Activated CD8-positive, alpha-beta memory T cell treated with anti-CD3 and anti-CD28 coated beads for 24 hours (primary cell): ENCODE measurements around the gene CCDC102B.
"Not testable (repeated sequence)": the region's sequence is repeated elsewhere in the genome, so short reads cannot be mapped to it uniquely, and the experiment has no call there.

Experiments
- DNase-seq: peaks from one replicate; pipeline ENCODE4 v3.0.0-alpha.2; 2020

The CCDC102B gene

GRCh38 chr18:68985172-68985820 is 187.4 kb downstream of the CCDC102B start:
- DNase-seq: no peak

GRCh38 chr18:68991286-68991685 is 193.4 kb downstream of the CCDC102B start:
- no peak for DNase-seq

DNA sequence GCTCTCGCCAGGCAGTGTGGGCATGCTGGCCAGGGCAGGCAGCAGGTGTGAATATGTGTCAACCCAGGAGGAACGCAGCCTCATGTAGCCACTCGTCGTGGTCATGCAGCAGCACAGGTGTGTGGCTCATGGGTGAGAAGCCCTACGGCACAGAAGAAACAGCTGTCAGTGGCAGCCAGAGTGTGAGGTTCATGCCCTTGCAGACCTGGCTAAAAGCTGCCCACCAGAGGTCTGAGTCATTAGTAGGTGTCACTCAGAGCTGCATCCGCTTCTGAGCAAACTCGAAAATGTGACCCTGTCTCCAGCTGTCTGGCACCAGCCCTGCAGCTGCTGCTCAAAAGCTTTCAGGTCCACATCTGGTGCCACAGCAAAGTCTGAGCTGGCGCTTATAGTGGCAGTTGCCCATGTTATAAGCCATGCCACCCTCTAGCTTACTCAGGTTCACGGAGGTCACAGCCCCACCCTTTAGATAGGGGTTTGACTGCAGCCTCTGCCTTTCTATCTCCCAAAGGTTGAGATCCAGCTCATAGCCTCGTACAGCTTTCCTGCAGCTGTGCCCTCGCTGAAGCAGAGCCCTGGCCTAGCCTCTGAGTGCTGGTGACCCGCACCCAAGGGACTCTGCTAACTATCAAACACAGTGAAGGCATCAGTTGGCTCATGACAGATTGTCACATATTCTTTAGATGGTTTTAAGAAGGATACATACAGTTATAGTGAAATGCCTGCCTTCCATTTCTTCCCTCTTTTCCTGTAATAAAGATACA is 195.0 kb downstream of the CCDC102B start:
- no peak for DNase-seq

DNA sequence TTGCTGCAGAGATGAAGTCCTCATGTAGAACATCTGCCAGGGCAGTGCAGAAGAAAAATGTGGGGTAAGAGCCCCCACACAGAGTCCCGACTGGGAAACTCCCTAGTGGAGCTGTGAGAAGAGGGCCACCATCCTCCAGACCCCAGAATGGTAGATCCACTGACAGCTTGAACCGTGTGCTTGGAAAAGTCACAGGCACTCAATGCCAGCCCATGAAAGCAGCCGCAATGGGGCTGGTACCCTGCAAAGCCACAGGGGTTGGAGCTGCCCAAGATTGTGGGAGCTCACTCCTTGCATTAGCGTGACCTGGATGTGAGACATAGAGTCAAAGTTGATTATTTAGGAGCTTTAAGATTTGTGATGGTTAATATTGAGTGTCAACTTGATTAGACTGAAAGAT is 197.8 kb downstream of the CCDC102B start:
- no peak for DNase-seq

- no peak for DNase-seq
These were observed 200.0 kb downstream of the CCDC102B start for GRCh38 chr18:68997845-68998244.

DNA sequence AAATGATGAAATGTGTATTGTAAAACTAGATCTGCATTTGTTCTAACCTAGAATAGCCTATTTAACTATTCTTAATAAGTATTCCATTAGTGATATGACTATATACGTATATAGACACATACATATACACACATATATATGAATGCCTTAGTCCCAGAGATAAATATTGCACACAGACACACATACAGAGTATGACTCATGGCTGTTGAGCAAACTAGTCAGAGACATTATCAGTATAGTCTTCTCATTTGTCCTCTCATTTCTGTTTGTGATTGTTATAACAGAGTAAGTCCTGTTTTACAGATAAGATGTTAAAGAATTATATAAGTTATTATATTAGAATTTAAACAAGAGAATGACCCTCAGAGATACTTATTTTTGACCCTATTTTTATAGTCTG is 202.5 kb downstream of the CCDC102B start:
- DNase-seq: no peak

DNA sequence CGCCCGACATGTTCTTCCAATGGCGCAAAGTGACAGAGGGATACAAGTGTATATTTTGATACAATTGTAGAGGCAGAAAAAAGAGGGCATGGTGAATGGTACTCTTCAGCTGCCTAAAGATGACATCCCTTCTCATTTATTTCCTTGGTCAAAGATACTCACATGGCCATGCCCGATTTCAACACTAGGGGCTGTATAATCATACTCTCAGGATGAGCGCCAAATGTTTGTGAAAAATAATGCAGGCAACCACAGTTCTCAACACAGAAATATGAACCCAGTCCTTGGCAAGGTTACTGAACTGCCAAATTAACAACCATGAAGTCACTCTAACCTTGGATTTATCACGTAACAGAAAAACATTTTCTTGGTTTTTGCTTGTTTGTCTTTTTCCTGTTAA is 204.4 kb downstream of the CCDC102B start:
- DNase-seq: no peak

GRCh38 chr18:69006212-69006611 is 208.3 kb downstream of the CCDC102B start:
- not testable (repeated sequence) for DNase-seq

DNA sequence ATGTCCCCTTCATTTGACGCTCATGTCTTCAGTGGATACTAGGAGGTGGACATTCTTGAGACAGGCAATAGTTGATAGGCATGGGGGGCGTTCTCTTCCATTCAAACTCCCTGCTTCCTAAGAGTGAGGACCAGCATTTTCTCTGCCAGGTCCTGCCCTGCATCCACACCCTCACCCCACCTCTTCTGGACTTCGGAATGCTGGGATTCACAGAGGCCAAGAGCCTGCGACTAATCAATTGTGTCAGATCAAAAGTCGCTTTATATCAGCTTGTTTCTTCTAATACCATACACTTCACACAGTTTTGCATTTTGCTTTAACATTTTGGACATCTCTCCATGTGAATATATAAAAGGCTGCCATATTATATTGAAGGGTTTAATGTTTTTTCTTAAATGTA is 210.7 kb downstream of the CCDC102B start:
- DNase-seq: no peak

DNA sequence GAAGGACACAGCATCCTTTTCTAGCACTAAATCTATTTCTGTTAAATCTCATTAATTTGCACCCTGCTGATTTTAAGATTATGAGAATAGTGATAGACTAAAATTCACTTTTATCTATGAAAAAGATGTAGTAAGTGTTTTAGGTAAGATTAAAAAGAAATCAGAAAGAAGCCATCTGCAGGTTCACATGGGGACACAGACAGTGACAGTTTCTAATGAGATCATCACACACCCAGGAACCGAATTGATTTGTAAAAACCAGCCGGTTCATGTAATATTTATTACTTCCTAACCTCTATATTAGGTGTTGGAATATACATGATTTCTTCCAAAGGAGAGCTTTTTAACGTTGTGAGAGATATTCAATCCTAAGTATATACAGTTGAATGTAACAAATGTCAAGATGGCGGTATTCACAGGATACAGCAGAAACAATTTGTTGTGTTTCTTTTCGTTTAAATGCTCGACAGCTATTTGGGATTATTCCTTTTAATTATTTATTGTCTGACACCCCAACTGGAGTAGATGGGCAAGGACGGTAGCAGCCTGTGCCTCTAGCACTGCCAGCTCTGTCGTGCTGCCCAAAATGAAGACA is 223.4 kb downstream of the CCDC102B start:
- no peak for DNase-seq

GRCh38 chr18:69022426-69022825 is 224.5 kb downstream of the CCDC102B start:
- no peak for DNase-seq

DNA sequence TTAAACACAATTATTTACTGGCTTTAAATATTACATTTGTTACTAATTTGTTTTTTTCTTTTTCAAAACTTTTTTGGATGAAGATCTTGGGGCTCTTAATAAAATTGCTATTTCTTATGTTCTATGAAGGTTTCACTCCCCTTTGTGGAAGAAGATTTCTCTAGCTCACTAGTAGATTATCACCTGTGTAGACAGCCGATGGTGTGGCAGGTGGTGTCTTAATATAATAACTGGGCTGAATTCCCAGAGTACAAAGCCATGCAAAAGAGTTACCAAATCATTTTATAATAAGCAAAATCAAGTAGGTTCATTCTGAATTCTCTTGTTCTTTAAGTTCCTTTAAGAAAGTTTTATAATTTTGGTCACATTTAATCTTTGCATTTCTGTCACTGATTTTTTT is 233.7 kb downstream of the CCDC102B start:
- DNase-seq: no peak

GRCh38 chr18:69032009-69032408 is 234.1 kb downstream of the CCDC102B start:
- DNase-seq: no peak

- no peak for DNase-seq
These were observed 237.9 kb downstream of the CCDC102B start for GRCh38 chr18:69035756-69036155.

DNA sequence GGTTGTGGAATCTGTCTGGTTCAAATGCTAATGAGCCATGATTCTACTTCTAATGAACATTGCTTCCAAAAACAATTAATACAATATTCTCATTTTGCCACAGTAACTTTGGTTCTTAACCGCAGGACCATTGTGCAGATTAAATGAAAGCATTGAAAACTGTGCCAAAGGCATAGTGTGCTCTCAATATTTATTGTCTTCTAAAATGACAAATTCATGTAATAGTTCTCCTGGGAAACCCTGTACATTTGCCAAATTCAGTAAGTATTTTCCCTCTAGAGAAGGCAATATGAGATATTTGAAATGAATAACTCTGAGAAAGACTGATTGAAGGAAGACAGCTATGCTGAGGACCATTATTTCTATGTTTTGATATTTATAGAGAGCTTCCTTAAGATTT is 246.3 kb downstream of the CCDC102B start:
- no peak for DNase-seq

GRCh38 chr18:69064063-69064462 is 266.2 kb downstream of the CCDC102B start:
- no peak for DNase-seq

GRCh38 chr18:69067048-69067447 is 269.2 kb downstream of the CCDC102B start:
- no peak for DNase-seq

GRCh38 chr18:69071680-69072079 is 273.8 kb downstream of the CCDC102B start:
- no peak for DNase-seq

DNA sequence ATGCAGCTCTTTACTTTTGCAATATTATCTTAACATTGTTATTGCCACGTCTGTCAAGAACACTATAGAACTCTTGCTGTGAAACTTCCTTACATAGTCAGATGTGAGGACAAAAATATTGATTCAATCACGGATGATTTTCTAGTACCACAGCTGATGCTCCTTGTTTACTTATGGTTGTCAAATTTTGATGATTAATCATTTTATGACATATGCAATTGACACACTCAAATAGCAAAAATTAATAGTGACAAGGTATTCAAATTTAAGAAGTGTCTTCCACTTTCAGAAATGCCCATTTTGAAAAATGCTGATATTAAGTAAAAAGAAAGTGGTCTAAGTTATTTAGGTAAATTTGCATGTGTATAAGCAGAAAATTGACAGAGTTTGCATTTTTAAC is 284.0 kb downstream of the CCDC102B start:
- DNase-seq: no peak

DNA sequence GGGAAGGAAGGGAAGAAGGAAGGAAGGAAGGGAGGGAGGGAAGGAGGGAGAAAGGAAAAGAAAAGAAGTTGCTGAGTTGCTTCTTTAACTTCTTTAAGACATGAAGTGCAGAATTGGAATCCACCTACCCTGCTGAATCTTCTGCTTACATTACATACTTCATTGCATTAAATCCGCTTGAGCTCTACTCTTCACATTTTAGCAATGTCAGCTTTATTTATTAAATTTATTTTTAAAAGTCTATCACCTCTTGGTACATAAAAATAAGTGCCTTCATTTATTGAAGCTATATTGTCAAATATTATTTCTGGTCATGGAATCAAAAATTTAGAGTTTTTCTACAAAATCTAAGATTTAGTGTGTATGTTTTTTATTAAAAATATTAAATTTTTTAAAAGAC is 284.6 kb downstream of the CCDC102B start:
- DNase-seq: no peak

GRCh38 chr18:69085951-69086350 is 288.1 kb downstream of the CCDC102B start:
- no peak for DNase-seq

DNA sequence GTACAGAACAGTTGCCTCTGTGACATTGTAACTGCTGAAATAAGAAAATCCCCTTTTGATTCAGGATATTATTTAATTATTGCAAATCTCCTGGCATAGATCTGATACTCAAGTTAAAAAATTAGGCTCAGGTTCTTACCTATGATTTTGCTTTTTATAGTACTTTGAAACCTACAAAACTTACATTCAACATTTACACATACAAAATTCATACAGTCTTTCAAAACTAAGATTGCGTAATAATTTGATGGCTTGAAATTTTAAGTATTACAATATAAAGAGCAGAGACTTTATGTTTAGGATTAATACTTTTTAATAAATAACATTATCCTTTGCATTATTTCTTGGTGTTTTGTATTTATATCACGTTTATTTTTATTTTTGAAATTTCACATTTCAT is 291.1 kb downstream of the CCDC102B start:
- no peak for DNase-seq

GRCh38 chr18:69097349-69097748 is 299.5 kb downstream of the CCDC102B start:
- no peak for DNase-seq

- DNase-seq: no peak
These were observed 305.1 kb downstream of the CCDC102B start for GRCh38 chr18:69102959-69103358.
